ENCODE measurements around the gene PTPRCAP.

PTPRCAP gene

GRCh38 chr11:67435031-67435726, 2.3 kb downstream of the PTPRCAP start:
- peak; percentile 51 for DNase-seq (ENCODE audit: low read depth)
- H3K4me3 ChIP-seq (ENCODE audit: low read depth, low read length), result peak overlapping the region; percentile 94
- TF ChIP-seq POLR2A (IDR thresholded peaks at IDR 0.05; ENCODE audit: extremely low read depth, insufficient read length) (no peak), MYC (IDR thresholded peaks at IDR 0.05; ENCODE audit: low read depth, low read length) (no peak)
- TF ChIP-seq, protein P1, sequence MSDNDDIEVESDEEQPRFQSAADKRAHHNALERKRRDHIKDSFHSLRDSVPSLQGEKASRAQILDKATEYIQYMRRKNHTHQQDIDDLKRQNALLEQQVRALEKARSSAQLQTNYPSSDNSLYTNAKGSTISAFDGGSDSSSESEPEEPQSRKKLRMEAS (IDR thresholded peaks at IDR 0.05; ENCODE audit: low read depth, low read length), result no peak
- TF ChIP-seq, protein P2, sequence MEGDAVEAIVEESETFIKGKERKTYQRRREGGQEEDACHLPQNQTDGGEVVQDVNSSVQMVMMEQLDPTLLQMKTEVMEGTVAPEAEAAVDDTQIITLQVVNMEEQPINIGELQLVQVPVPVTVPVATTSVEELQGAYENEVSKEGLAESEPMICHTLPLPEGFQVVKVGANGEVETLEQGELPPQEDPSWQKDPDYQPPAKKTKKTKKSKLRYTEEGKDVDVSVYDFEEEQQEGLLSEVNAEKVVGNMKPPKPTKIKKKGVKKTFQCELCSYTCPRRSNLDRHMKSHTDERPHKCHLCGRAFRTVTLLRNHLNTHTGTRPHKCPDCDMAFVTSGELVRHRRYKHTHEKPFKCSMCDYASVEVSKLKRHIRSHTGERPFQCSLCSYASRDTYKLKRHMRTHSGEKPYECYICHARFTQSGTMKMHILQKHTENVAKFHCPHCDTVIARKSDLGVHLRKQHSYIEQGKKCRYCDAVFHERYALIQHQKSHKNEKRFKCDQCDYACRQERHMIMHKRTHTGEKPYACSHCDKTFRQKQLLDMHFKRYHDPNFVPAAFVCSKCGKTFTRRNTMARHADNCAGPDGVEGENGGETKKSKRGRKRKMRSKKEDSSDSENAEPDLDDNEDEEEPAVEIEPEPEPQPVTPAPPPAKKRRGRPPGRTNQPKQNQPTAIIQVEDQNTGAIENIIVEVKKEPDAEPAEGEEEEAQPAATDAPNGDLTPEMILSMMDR (IDR thresholded peaks at IDR 0.05; ENCODE audit: low read depth, low read length), result no peak

GRCh38 chr11:67434395-67434881, 3.0 kb downstream of the PTPRCAP start:
- no peak overlapping the region for H3K4me3 ChIP-seq (ENCODE audit: low read depth, low read length)
- TF ChIP-seq POLR2A (IDR thresholded peaks at IDR 0.05; ENCODE audit: extremely low read depth, insufficient read length) (no peak), MYC (IDR thresholded peaks at IDR 0.05; ENCODE audit: low read depth, low read length) (no peak)
- TF ChIP-seq, protein P1 (IDR thresholded peaks at IDR 0.05; ENCODE audit: low read depth, low read length), result no peak
- TF ChIP-seq, protein P2 (IDR thresholded peaks at IDR 0.05; ENCODE audit: low read depth, low read length), result no peak
- peak; percentile 52 for DNase-seq (ENCODE audit: low read depth)

DNA sequence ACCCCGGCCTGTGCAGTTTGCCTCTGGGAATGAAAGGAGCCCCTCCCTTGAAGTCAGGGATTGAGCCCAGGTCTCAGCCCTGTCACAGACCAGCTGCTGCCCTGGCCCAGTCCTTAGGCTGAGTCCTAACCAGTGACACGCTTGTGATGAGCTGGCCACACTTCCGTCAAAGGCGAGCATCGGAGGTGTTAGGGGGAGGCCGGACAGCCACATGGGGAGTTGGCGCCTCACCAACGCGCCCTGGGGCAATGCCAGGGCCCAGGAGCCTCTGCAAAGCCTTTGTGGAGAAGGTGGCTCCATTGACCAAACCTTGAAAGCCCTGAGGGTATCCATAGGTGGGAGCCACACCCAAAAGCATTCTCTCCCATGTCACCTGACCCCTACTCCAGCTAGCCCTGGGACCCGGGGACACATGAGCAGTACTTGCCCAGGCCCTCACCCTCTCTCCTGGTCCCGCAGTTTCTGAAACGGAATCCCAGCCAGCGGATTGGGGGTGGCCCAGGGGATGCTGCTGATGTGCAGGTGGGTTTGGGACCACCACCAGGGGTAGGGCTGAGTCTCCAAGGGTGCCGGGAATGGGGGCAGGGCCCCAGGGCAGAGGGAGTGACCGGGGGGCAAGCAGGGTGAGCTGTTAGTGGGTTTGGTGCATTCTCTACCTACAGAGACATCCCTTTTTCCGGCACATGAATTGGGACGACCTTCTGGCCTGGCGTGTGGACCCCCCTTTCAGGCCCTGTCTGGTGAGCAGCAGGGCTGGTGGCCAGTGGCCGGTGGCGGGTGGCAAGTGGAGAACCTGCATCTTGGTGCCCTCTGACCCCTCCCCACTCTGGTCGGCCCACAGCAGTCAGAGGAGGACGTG, 3.7 kb downstream of the PTPRCAP start:
- peak; percentile 51 for DNase-seq (ENCODE audit: low read depth)
- no peak for TF ChIP-seq POLR2A (IDR thresholded peaks at IDR 0.05; ENCODE audit: extremely low read depth, insufficient read length)
- TF ChIP-seq, protein P1 (IDR thresholded peaks at IDR 0.05; ENCODE audit: low read depth, low read length), result no peak
- TF ChIP-seq MYC (IDR thresholded peaks at IDR 0.05; ENCODE audit: low read depth, low read length), result no peak
- TF ChIP-seq, protein P2 (IDR thresholded peaks at IDR 0.05; ENCODE audit: low read depth, low read length), result no peak
- H3K4me3 ChIP-seq (ENCODE audit: low read depth, low read length), result no peak overlapping the region

GRCh38 chr11:67432655-67433349, 4.7 kb downstream of the PTPRCAP start:
- TF ChIP-seq, protein P1 (IDR thresholded peaks at IDR 0.05; ENCODE audit: low read depth, low read length), result no peak
- TF ChIP-seq POLR2A (IDR thresholded peaks at IDR 0.05; ENCODE audit: extremely low read depth, insufficient read length) (no peak), MYC (IDR thresholded peaks at IDR 0.05; ENCODE audit: low read depth, low read length) (no peak)
- TF ChIP-seq, protein P2 (IDR thresholded peaks at IDR 0.05; ENCODE audit: low read depth, low read length), result no peak
- H3K4me3 ChIP-seq (ENCODE audit: low read depth, low read length), result no peak overlapping the region
- peak; percentile 45 for DNase-seq (ENCODE audit: low read depth)

Data from NB4 (cell line).